MCF 10A (cell line): ENCODE results near the gene GDF7. TPM values are rescaled to one million over a fixed set of nuclear protein-coding genes. Genes with fewer than 3 reads are reported as not detected.

ENCODE experiments used
- BruUV-seq: library from RNA; stranded (reverse); fragments of 400-500 nt; replicated peaks from 2 replicates; lab custom pipeline; 2021; lab: Mats Ljungman, UMichigan
- CTCF ChIA-PET: fragments of 300-600 bp; sonication (Branson Sonifier 250); formaldehyde crosslinking; extraction: SDS; loops from one replicate; lab custom pipeline; 2021; ENCODE audit warnings: antibody characterized with exemption, inconsistent platforms; lab: Yijun Ruan, JAX
- POLR2A ChIA-PET: fragments of 300-600, 350-650 bp; sonication (Branson Sonifier 250); formaldehyde crosslinking; extraction: SDS; loops from one replicate; lab custom pipeline; 2020; ENCODE audit warnings: antibody characterized with exemption, inconsistent platforms; lab: Yijun Ruan, JAX
- DNase-seq: peaks from one replicate; pipeline ENCODE4 v3.0.0-alpha.2; 2018; ENCODE audit not compliant: unreplicated experiment
- H3K27ac Mint-ChIP-seq: one replicate; pipeline ENCODE4 v1.8.0; 2022; ENCODE audit warnings: mild to moderate bottlenecking, low read depth, mixed read lengths; ENCODE audit not compliant: unreplicated experiment
- H3K27me3 Mint-ChIP-seq: one replicate; pipeline ENCODE4 v1.8.0; 2022; ENCODE audit warnings: mixed read lengths; ENCODE audit not compliant: insufficient read depth, unreplicated experiment
- H3K36me3 Mint-ChIP-seq: one replicate; pipeline ENCODE4 v1.8.0; 2022; ENCODE audit warnings: mild to moderate bottlenecking, moderate library complexity, mixed read lengths; ENCODE audit not compliant: insufficient read depth, unreplicated experiment
- H3K4me1 Mint-ChIP-seq: one replicate; pipeline ENCODE4 v1.8.0; 2022; ENCODE audit warnings: mixed read lengths; ENCODE audit not compliant: insufficient read depth, unreplicated experiment
- H3K4me3 Mint-ChIP-seq: one replicate; pipeline ENCODE4 v1.8.0; 2022; ENCODE audit warnings: mild to moderate bottlenecking, moderate library complexity, mixed read lengths; ENCODE audit not compliant: unreplicated experiment
- H3K9me3 Mint-ChIP-seq: one replicate; pipeline ENCODE4 v1.8.0; 2022; ENCODE audit warnings: mixed read lengths; ENCODE audit not compliant: unreplicated experiment
- CTCF ChIP-seq: fragments of 200-600 bp; IDR thresholded peaks from one replicate; pipeline ENCODE4 v1.8.0; 2022; ENCODE audit warnings: antibody characterized with exemption, mild to moderate bottlenecking; ENCODE audit not compliant: unreplicated experiment
- intact Hi-C: fragments of 100-400 bp; cut with micrococcal nuclease; formaldehyde crosslinking; loops from 2 replicates; pipeline ENCODE4 v1.14.1; 2022
- total RNA-seq: library from RNA; stranded (reverse); gene quantifications from 2 replicates; pipeline ENCODE4 v1.2.3, GENCODE V29; 2022

The GDF7 gene
- total RNA-seq, 1 experiment from 2014 or later: not detected

- ChIA-PET CTCF (interaction anchor here (0.5 to 8.0 kb wide), 99 partner anchors 10 to 1281 kb away, joined by 3 to 132 read pairs (median 4); partner anchors contain the start of gene HS1BP3), POLR2A (interaction anchor here (0.7 to 1.9 kb wide), 5 partner anchors 10 to 303 kb away, joined by 3 to 6 read pairs (median 4); partner anchors contain the start of gene HS1BP3)
- DNase-seq: peak; percentile 82
- Mint-ChIP-seq H3K4me3 (no peak overlapping the region), H3K27me3 (peaks cover 45% of the 10 kb centered on the region), H3K36me3 (peaks cover 6% of the 10 kb centered on the region), H3K9me3 (no peaks in the 10 kb centered on the region), H3K27ac (no peak overlapping the region), H3K4me1 (peaks cover 7% of the 10 kb centered on the region)
- BruUV-seq: no TSS peak
- TF ChIP-seq CTCF: peak; percentile 96
- intact Hi-C loops: loop anchor here (1.0 to 2.0 kb wide), 5 partner anchors 119 to 503 kb away; no protein-coding TSS in a partner anchor
Observed at GRCh38 chr2:20661421-20662307, 5.3 kb upstream of the GDF7 start.

GRCh38 chr2:20662308-20662937 lies 4.5 kb upstream of the GDF7 start:
- intact Hi-C loops: no loop called here
- H3K4me3 Mint-ChIP-seq: no peak overlapping the region
- H3K4me1 Mint-ChIP-seq: peaks cover 7% of the 10 kb centered on the region
- POLR2A ChIA-PET: interaction anchor here (1.9 kb wide), 1 partner anchor 11 kb away, joined by 6 read pairs; the partner anchor contains the start of gene HS1BP3
- no TSS peak for BruUV-seq
- no peak for DNase-seq
- no peak for TF ChIP-seq CTCF
- peaks cover 45% of the 10 kb centered on the region for H3K27me3 Mint-ChIP-seq
- peaks cover 6% of the 10 kb centered on the region for H3K36me3 Mint-ChIP-seq
- no peak overlapping the region for H3K27ac Mint-ChIP-seq
- CTCF ChIA-PET: interaction anchor here (0.6 to 8.0 kb wide), 47 partner anchors 11 to 776 kb away, joined by 3 to 132 read pairs (median 7); partner anchors contain the start of gene HS1BP3
- H3K9me3 Mint-ChIP-seq: no peaks in the 10 kb centered on the region

GRCh38 chr2:20663196-20664070 lies 3.5 kb upstream of the GDF7 start:
- Mint-ChIP-seq H3K4me1 (peaks cover 7% of the 10 kb centered on the region), H3K27ac (no peak overlapping the region), H3K4me3 (no peak overlapping the region), H3K36me3 (peaks cover 6% of the 10 kb centered on the region), H3K9me3 (no peaks in the 10 kb centered on the region), H3K27me3 (peaks cover 45% of the 10 kb centered on the region)
- POLR2A ChIA-PET: no interaction called here
- intact Hi-C loops: no loop called here
- no peak for DNase-seq
- CTCF ChIA-PET: interaction anchor here (0.7 to 8.0 kb wide), 9 partner anchors 12 to 1706 kb away, joined by 3 to 127 read pairs (median 10); no protein-coding TSS in a partner anchor
- no peak for TF ChIP-seq CTCF
- BruUV-seq: no TSS peak
